ENCODE results near the gene GYPA. TPM values are rescaled to one million over a fixed set of nuclear protein-coding genes. Genes with fewer than 3 reads are reported as not detected.
A peak's percentile ranks its signal among the peaks of the same experiment; 100 is the strongest.
"Not testable (repeated sequence)": the region's sequence is repeated elsewhere in the genome, so short reads cannot be mapped to it uniquely, and the experiment has no call there.

The GYPA gene
- total and polyA plus RNA-seq, 3 donors from 2014 or later: not detected

DNA sequence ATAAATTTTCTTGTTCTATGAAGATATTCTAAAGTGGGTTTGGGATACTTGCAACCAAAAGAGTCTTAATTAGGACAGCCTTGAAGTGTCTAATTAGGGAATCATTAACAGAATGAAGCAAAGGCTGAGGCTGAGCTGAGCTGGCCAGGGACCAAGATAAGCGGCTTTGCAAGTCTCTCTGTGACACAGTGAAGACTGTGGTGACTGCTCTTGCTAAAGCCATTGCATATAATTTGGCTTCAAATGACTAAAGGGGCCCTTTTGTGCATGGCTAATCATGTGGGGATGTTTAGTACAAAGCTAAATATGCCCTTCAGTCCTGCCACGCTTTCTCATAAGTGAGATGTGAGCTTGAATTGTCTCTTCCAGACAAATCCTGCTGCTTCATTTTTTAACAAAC, 31.2 kb upstream of the GYPA start:
- 89 to 90% methylated on average over 2 of the region's 2 CpGs for WGBS, 2 donors
- Histone ChIP-seq H3K27me3 (no peaks in the 10 kb centered on the region), H3K9me3 (no peaks in the 10 kb centered on the region), H3K4me1 (no peaks in the 10 kb centered on the region), H3K27ac (no peak overlapping the region), H3K36me3 (ENCODE audit: low read depth, missing control alignments) (no peaks in the 10 kb centered on the region), H3K4me3 (no peak overlapping the region)
- TF ChIP-seq POLR2A (IDR thresholded peaks at IDR 0.05): no peak
- TF ChIP-seq, protein P1, sequence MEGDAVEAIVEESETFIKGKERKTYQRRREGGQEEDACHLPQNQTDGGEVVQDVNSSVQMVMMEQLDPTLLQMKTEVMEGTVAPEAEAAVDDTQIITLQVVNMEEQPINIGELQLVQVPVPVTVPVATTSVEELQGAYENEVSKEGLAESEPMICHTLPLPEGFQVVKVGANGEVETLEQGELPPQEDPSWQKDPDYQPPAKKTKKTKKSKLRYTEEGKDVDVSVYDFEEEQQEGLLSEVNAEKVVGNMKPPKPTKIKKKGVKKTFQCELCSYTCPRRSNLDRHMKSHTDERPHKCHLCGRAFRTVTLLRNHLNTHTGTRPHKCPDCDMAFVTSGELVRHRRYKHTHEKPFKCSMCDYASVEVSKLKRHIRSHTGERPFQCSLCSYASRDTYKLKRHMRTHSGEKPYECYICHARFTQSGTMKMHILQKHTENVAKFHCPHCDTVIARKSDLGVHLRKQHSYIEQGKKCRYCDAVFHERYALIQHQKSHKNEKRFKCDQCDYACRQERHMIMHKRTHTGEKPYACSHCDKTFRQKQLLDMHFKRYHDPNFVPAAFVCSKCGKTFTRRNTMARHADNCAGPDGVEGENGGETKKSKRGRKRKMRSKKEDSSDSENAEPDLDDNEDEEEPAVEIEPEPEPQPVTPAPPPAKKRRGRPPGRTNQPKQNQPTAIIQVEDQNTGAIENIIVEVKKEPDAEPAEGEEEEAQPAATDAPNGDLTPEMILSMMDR (IDR thresholded peaks at IDR 0.05): no peak
- intact Hi-C loops (cut with DNase I; ENCODE audit: low total_unique reads): no loop called here
- no peak for DNase-seq

DNA sequence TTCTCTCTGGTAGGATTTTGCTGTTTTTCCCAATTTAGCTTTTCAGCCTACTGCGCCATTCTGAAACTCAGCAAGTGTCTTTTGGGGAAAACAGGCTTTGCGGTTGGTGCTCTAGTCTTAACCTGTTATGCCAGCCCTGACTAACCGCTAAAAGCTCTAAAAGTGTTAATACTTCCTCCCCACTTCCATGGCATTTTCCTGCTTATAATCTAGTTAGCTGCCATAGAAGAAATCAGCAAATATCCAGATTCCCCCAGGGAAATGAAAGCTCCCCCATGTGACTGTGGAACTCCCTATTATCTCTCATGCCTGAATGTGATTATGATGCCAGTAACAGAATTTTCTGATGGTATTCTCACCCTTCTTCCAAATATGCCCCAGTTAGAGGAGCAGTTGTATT, 28.7 kb upstream of the GYPA start:
- DNase-seq: no peak
- TF ChIP-seq POLR2A (IDR thresholded peaks at IDR 0.05): no peak
- TF ChIP-seq, protein P1 (IDR thresholded peaks at IDR 0.05): no peak
- WGBS, 2 donors: 97 to 98% methylated on average over 3 of the region's 3 CpGs

DNA sequence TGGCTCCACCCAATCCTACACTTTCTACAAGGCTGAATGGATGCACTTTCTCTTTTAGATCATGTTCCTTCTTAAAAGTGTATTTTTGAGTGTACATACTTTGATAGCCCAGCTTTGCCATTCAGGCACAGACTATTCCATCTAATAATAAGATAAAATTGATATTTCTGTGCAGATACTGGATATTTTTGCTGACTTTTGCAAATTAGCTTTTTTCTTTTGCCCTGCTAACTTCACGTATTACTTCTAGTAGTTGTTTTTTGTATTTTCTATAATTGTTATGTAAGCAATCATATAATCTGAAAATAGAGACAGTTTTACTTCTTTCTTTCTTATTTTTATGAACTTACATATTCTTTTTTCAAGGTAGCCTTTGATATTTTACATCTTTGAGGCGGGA, 13.5 kb upstream of the GYPA start:
- Histone ChIP-seq H3K27ac (no peak overlapping the region), H3K36me3 (ENCODE audit: low read depth, missing control alignments) (no peaks in the 10 kb centered on the region), H3K4me3 (no peak overlapping the region), H3K27me3 (no peaks in the 10 kb centered on the region), H3K4me1 (no peaks in the 10 kb centered on the region), H3K9me3 (no peaks in the 10 kb centered on the region)
- intact Hi-C loops (cut with DNase I; ENCODE audit: low total_unique reads): no loop called here
- DNase-seq: no peak
- WGBS, 2 donors: 93 to 94% methylated on average over 2 of the region's 2 CpGs
- no peak for TF ChIP-seq POLR2A (IDR thresholded peaks at IDR 0.05)
- TF ChIP-seq, protein P1 (IDR thresholded peaks at IDR 0.05): no peak

More for the DNA sequence above, 28.7 kb upstream of the GYPA start:
- Histone ChIP-seq H3K4me3 (no peak overlapping the region), H3K4me1 (no peaks in the 10 kb centered on the region), H3K9me3 (no peaks in the 10 kb centered on the region), H3K27me3 (no peaks in the 10 kb centered on the region), H3K27ac (no peak overlapping the region), H3K36me3 (ENCODE audit: low read depth, missing control alignments) (no peaks in the 10 kb centered on the region)
- intact Hi-C loops (cut with DNase I; ENCODE audit: low total_unique reads): no loop called here

DNA sequence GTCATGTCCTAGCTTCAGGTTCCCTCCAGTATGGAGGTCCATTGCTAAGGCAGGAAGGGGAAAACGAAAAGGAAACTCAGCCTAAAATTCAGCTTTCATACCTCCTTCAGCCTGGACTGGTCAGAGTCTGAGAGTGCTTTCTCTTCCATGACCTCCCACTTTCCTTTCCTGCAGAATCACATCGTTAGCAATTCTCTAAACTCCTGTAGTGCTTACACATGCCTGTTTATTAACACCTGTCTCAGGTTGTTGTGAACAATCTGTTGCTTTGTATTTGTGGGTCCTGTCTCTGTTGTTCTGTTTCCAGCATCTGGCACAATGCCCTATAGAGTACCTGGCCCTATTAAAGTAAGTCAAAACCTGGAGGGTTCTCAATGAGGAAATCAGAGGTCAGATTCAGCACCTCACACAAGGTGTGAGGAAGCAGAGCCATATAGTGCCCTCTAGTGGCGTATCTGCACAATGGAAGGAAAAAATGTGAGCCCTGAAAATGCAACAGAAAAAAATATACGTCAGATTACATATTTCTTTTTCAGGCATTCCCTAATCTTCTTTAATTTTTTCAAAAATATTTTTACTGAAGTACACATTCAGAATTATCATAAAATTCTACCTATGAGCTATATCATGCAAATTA, 2.3 kb upstream of the GYPA start:
- TF ChIP-seq, protein P1 (IDR thresholded peaks at IDR 0.05): peak; percentile 28 to 73 (median 56)
- H3K27ac ChIP-seq; H3K36me3 ChIP-seq (ENCODE audit: low read depth, missing control alignments); H3K4me1 ChIP-seq; H3K9me3 ChIP-seq; H3K27me3 ChIP-seq; H3K4me3 ChIP-seq; intact Hi-C loops (cut with DNase I; ENCODE audit: low total_unique reads): not testable (repeated sequence)
- DNase-seq: peak; percentile 26
- WGBS, 2 donors: 44 to 50% methylated on average over 4 of the region's 4 CpGs

DNA sequence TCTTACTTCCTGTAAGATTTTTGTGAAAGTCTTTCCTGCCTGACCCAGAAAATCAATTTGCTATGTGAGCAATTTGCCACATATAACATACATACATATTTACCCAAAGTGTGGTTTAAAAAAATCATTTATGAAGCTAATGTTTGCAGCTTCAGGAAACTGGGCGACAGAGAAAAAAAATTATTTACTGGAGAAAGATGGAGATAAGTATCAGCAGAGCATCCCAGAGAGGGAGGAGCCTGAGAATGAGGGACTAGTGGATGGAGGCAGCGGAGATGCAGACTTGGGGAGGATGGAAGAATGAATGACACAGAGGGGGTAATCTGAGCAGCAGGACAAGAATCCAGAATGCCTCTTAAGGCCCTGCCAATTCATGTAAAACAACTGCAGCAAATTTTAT, 975 bp upstream of the GYPA start:
- H3K27me3 ChIP-seq: no peaks in the 10 kb centered on the region
- TF ChIP-seq, protein P1 (IDR thresholded peaks at IDR 0.05): no peak
- no peak for TF ChIP-seq POLR2A (IDR thresholded peaks at IDR 0.05)
- H3K9me3 ChIP-seq: no peaks in the 10 kb centered on the region
- no peaks in the 10 kb centered on the region for H3K4me1 ChIP-seq
- WGBS, 2 donors: 83 to 94% methylated on average over 2 of the region's 2 CpGs
- H3K27ac ChIP-seq: no peak overlapping the region
- no peak for DNase-seq
- no peak overlapping the region for H3K4me3 ChIP-seq
- intact Hi-C loops (cut with DNase I; ENCODE audit: low total_unique reads): no loop called here
- H3K36me3 ChIP-seq (ENCODE audit: low read depth, missing control alignments): no peaks in the 10 kb centered on the region

DNA sequence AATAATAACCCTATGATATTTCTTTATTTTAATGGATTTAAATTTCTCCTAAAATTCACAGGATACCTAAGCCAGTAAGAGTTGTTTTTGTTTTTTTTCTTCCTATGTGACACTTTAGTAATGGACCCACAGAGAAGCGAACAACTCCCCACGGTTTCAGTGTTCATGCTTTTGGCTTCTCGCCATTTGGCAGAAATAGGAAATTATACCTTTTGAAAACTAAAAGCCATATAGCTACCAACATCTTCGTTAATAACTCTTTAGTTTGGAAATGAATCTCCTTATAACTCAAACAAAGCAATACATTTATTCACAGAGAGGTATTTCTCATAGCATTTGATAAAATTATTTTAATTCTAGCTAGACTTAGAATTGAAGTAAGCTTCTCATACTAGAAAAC, 527 bp downstream of the GYPA start:
- H3K4me3 ChIP-seq; H3K9me3 ChIP-seq; H3K36me3 ChIP-seq (ENCODE audit: low read depth, missing control alignments); DNase-seq; H3K27ac ChIP-seq; H3K27me3 ChIP-seq; intact Hi-C loops (cut with DNase I; ENCODE audit: low total_unique reads); H3K4me1 ChIP-seq: not testable (repeated sequence)
- 79 to 86% methylated on average over 4 of the region's 4 CpGs for WGBS, 2 donors

DNA sequence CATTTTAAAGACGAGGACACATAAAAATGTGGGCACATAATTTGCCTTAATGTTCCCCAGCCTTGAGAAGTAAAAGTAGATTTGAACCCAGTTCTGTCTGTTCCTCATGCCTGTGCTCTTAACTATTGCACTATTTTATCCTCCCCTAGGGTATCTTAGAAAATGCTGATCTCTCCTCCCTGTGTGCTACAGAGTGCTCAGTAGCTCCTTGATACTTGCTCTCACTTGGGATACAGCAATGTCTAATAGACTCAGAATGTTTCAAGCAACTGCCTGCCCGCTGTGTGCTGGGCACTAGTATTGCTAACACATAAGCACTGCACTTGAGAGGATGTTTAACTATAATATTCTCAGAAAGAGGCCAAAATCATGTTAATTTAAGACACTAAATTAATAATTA, 971 bp downstream of the GYPA start:
- DNase-seq; H3K27me3 ChIP-seq; H3K36me3 ChIP-seq (ENCODE audit: low read depth, missing control alignments); H3K4me3 ChIP-seq; H3K27ac ChIP-seq; H3K9me3 ChIP-seq; intact Hi-C loops (cut with DNase I; ENCODE audit: low total_unique reads); H3K4me1 ChIP-seq: not testable (repeated sequence)
- 95 to 96% methylated on average over 2 of the region's 2 CpGs for WGBS, 2 donors
